K562 (cell line): ENCODE measurements around the gene CHRNE. TPM values are rescaled to one million over a fixed set of nuclear protein-coding genes. Genes with fewer than 3 reads are reported as not detected.
A peak's percentile ranks its signal among the peaks of the same experiment; 100 is the strongest.

ENCODE experiments used
- ARID1B ChIP-seq: fragments of 450-650 bp; IDR thresholded peaks from 2 replicates; pipeline ENCODE4 v1.6.1; 2016; ENCODE audit warnings: antibody characterized with exemption, mild to moderate bottlenecking, inconsistent platforms
- ASH1L ChIP-seq: fragments of 450-650 bp; IDR thresholded peaks from 2 replicates; pipeline ENCODE4 v1.6.1; 2018; ENCODE audit warnings: borderline replicate concordance, mild to moderate bottlenecking, low read depth; ENCODE audit not compliant: partially characterized antibody
- BCL6 ChIP-seq: fragments of 250-450 bp; sonication (Bioruptor Pico); IDR thresholded peaks from 2 replicates; pipeline ENCODE4 v1.4.0; 2020
- ETV5 ChIP-seq: sonication (generic); formaldehyde crosslinking; IDR thresholded peaks from 2 replicates; pipeline ENCODE4 v1.4.0; 2020; ENCODE audit warnings: low read depth, mild to moderate bottlenecking, missing genetic modification reagents
- GABPB1 ChIP-seq: sonication (generic); formaldehyde crosslinking; IDR thresholded peaks from 2 replicates; pipeline ENCODE4 v1.8.0; 2022; ENCODE audit warnings: mild to moderate bottlenecking, missing genetic modification reagents
- HEY1 ChIP-seq: fragments of 250-450 bp; sonication (Bioruptor Pico); IDR thresholded peaks from 2 replicates; pipeline ENCODE4 v1.5.0; 2020; ENCODE audit warnings: mild to moderate bottlenecking, moderate library complexity, borderline replicate concordance
- MAFG ChIP-seq: fragments of 450-650 bp; conservative IDR thresholded peaks from 2 replicates; pipeline ENCODE4 v1.6.1; 2016; ENCODE audit warnings: missing genetic modification characterization, missing compliant biosample characterization
- MTA2 ChIP-seq: fragments of 450-650 bp; IDR thresholded peaks from 2 replicates; pipeline ENCODE4 v1.6.1; 2016; ENCODE audit warnings: low read depth
- MYNN ChIP-seq, 2 experiments: sonication (generic); formaldehyde crosslinking in 1 of 2; IDR thresholded peaks; 2 replicates each; pipeline versions ENCODE4 v1.5.0 to v1.6.1; 2016 to 2020; ENCODE audit warnings: antibody characterized with exemption in 1 of 2, missing genetic modification reagents in 1 of 2
- NFYB ChIP-seq: IDR thresholded peaks from 2 replicates; pipeline ENCODE4 v1.6.1; 2011; ENCODE audit warnings: mild to moderate bottlenecking, moderate library complexity; ENCODE audit not compliant: insufficient read length; ENCODE audit errors: extremely low read depth
- NR2F6 ChIP-seq: fragments of 450-650 bp; formaldehyde crosslinking; IDR thresholded peaks from 2 replicates; pipeline ENCODE4 v1.4.0; 2020; ENCODE audit warnings: mild to moderate bottlenecking
- POLR2AphosphoS5 ChIP-seq: IDR thresholded peaks from 2 replicates; pipeline ENCODE4 v1.6.1; 2011; ENCODE audit warnings: mild to moderate bottlenecking, low read depth, low read length, moderate library complexity; ENCODE audit not compliant: control insufficient read depth, insufficient read depth
- PRPF4 ChIP-seq: fragments of 200-400 bp; formaldehyde crosslinking; IDR thresholded peaks from one replicate; pipeline ENCODE4 v1.6.1; 2017; ENCODE audit warnings: low read length, low read depth, mild to moderate bottlenecking; ENCODE audit not compliant: insufficient read depth, poor library complexity, severe bottlenecking
- RBM22 ChIP-seq: fragments of 200-400 bp; formaldehyde crosslinking; IDR thresholded peaks from 2 replicates; pipeline ENCODE4 v1.6.1; 2018; ENCODE audit warnings: low read length, low read depth; ENCODE audit not compliant: poor library complexity, severe bottlenecking
- SMAD2 ChIP-seq: fragments of 150-350 bp; IDR thresholded peaks from 2 replicates; pipeline ENCODE4 v1.6.1; 2014; ENCODE audit warnings: low read depth, mild to moderate bottlenecking, low read length
- SMC3 ChIP-seq: conservative IDR thresholded peaks from 2 replicates; pipeline ENCODE4 v1.6.1; 2011; ENCODE audit warnings: low read depth, low read length, improper control_type of control experiment; ENCODE audit not compliant: insufficient read depth
- ZNF174 ChIP-seq: fragments of 250-450 bp; sonication (Bioruptor Pico); IDR thresholded peaks from 2 replicates; pipeline ENCODE4 v1.4.0; 2020; ENCODE audit warnings: mild to moderate bottlenecking
- ZNF75A ChIP-seq: fragments of 450-650 bp; formaldehyde crosslinking; IDR thresholded peaks from 2 replicates; pipeline ENCODE4 v1.4.0; 2020; ENCODE audit warnings: mild to moderate bottlenecking
- ZNF764 ChIP-seq: fragments of 250-450 bp; sonication (Bioruptor Pico); IDR thresholded peaks from 2 replicates; pipeline ENCODE4 v1.4.0; 2020; ENCODE audit warnings: low read depth, mild to moderate bottlenecking, moderate library complexity
- ZNF778 ChIP-seq: fragments of 450-650 bp; formaldehyde crosslinking; IDR thresholded peaks from 2 replicates; pipeline ENCODE4 v1.4.0; 2020; ENCODE audit warnings: mild to moderate bottlenecking, moderate library complexity
- polyA plus RNA-seq, 8 experiments: library from polyadenylated mRNA; depleted of rRNA in 4 of 8; stranded (reverse) in 5 of 8; unstranded in 3 of 8; fragments of >200 nt; fragmentation: Nextera tagmentation in 2 of 8; fragmentation: Illumina TruSeq in 1 of 8; extraction: Ambion mirVana in 2 of 8; extraction: Trizol in 1 of 8; gene quantifications; 2 replicates each; pipeline versions ENCODE4 v1.2.1 to v1.2.3, GENCODE V29; 2011 to 2014; ENCODE audit warnings: inconsistent platforms in 1 of 8, missing spikeins in 1 of 8
- total RNA-seq, 7 experiments: library from RNA; depleted of rRNA in 6 of 7; stranded (reverse); fragments of >200 nt in 6 of 7; fragmentation: Illumina TruSeq in 2 of 7; extraction: Trizol in 2 of 7; gene quantifications; 2 replicates each; pipeline versions ENCODE4 v1.2.1 to v1.2.3, GENCODE V29; 2011 to 2021; ENCODE audit warnings: low replicate concordance in 1 of 7
- TF ChIP-seq, protein P1 (sequence below): sonication (generic); formaldehyde crosslinking; IDR thresholded peaks from 2 replicates; pipeline ENCODE4 v1.8.0; 2022; ENCODE audit warnings: mild to moderate bottlenecking, missing genetic modification reagents
- TF ChIP-seq, protein P2 (sequence below): sonication (generic); formaldehyde crosslinking; IDR thresholded peaks from 2 replicates; pipeline ENCODE4 v1.9.0; 2022; ENCODE audit warnings: mild to moderate bottlenecking, missing genetic modification reagents
- TF ChIP-seq, protein P3 (sequence below): sonication (generic); formaldehyde crosslinking; IDR thresholded peaks from 2 replicates; pipeline ENCODE4 v1.8.1; 2023; ENCODE audit warnings: mild to moderate bottlenecking, missing genetic modification reagents
- TF ChIP-seq, protein P4 (sequence below): fragments of 450-650 bp; IDR thresholded peaks from 2 replicates; pipeline ENCODE4 v1.6.1; 2014; ENCODE audit warnings: low read depth, mild to moderate bottlenecking, moderate library complexity, borderline replicate concordance

The CHRNE gene
- total and polyA plus RNA-seq, 9 of the 15 experiments (the other 6 are each of a cell fraction or from before 2014, with no cell fraction given) = not detected

DNA sequence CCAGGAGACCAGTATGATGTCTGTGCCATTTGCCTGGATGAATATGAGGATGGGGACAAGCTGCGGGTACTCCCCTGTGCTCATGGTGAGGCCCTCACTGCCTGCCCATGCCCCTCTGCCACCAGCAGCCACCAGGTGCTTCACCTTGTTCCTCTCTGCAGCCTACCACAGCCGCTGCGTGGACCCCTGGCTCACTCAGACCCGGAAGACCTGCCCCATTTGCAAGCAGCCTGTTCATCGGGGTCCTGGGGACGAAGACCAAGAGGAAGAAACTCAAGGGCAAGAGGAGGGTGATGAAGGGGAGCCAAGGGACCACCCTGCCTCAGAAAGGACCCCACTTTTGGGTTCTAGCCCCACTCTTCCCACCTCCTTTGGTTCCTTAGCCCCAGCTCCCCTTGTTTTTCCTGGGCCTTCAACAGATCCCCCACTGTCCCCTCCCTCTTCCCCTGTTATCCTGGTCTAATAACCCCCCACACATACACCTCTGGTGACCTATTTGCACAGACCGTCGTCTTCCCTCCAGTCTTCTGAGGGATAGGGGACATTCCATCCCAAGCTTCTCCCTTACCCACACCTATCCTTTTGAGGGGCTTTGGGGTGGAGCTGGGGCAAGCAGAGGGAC lies 41.8 kb upstream of the CHRNE start (continued):
- TF ChIP-seq POLR2AphosphoS5 (peak; percentile 48; the same call in 1 of the 2 replicates), BCL6 (CRISPR knock-in tag) (no peak), ASH1L (no peak), ZNF778 (CRISPR knock-in tag) (no peak), SMC3 (no peak), NFYB (no peak), ARID1B (no peak), RBM22 (peak; percentile 94), PRPF4 (no peak), ZNF764 (no peak), ZNF174 (CRISPR knock-in tag) (no peak), ETV5 (CRISPR knock-in tag) (no peak), ZNF75A (CRISPR knock-in tag) (no peak), GABPB1 (CRISPR knock-in tag) (0 out of 2 replicates have a peak, but pooled peaks have one; percentile 42), NR2F6 (no peak), MTA2 (no peak), HEY1 (CRISPR knock-in tag) (no peak), SMAD2 (no peak), MAFG (tag) (no peak), MYNN (IDR thresholded peaks at IDR 0.05) (0 out of 2 replicates have a peak, but pooled peaks have one; percentile 63), MYNN (CRISPR knock-in tag; IDR thresholded peaks at IDR 0.05) (no peak)
- TF ChIP-seq, protein P1, sequence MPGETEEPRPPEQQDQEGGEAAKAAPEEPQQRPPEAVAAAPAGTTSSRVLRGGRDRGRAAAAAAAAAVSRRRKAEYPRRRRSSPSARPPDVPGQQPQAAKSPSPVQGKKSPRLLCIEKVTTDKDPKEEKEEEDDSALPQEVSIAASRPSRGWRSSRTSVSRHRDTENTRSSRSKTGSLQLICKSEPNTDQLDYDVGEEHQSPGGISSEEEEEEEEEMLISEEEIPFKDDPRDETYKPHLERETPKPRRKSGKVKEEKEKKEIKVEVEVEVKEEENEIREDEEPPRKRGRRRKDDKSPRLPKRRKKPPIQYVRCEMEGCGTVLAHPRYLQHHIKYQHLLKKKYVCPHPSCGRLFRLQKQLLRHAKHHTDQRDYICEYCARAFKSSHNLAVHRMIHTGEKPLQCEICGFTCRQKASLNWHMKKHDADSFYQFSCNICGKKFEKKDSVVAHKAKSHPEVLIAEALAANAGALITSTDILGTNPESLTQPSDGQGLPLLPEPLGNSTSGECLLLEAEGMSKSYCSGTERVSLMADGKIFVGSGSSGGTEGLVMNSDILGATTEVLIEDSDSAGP (CRISPR knock-in tag) = no peak
- TF ChIP-seq, protein P2, sequence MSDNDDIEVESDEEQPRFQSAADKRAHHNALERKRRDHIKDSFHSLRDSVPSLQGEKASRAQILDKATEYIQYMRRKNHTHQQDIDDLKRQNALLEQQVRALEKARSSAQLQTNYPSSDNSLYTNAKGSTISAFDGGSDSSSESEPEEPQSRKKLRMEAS = no peak
- TF ChIP-seq, protein P3, sequence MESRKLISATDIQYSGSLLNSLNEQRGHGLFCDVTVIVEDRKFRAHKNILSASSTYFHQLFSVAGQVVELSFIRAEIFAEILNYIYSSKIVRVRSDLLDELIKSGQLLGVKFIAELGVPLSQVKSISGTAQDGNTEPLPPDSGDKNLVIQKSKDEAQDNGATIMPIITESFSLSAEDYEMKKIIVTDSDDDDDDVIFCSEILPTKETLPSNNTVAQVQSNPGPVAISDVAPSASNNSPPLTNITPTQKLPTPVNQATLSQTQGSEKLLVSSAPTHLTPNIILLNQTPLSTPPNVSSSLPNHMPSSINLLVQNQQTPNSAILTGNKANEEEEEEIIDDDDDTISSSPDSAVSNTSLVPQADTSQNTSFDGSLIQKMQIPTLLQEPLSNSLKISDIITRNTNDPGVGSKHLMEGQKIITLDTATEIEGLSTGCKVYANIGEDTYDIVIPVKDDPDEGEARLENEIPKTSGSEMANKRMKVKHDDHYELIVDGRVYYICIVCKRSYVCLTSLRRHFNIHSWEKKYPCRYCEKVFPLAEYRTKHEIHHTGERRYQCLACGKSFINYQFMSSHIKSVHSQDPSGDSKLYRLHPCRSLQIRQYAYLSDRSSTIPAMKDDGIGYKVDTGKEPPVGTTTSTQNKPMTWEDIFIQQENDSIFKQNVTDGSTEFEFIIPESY = no peak
- TF ChIP-seq, protein P4, sequence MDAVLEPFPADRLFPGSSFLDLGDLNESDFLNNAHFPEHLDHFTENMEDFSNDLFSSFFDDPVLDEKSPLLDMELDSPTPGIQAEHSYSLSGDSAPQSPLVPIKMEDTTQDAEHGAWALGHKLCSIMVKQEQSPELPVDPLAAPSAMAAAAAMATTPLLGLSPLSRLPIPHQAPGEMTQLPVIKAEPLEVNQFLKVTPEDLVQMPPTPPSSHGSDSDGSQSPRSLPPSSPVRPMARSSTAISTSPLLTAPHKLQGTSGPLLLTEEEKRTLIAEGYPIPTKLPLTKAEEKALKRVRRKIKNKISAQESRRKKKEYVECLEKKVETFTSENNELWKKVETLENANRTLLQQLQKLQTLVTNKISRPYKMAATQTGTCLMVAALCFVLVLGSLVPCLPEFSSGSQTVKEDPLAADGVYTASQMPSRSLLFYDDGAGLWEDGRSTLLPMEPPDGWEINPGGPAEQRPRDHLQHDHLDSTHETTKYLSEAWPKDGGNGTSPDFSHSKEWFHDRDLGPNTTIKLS = no peak
